B cell (primary cell): ENCODE data around the gene WDSUB1. TPM values are rescaled to one million over a fixed set of nuclear protein-coding genes. Genes with fewer than 3 reads are reported as not detected.

Experiments
- ATAC-seq: fragments of 200-7000 bp; cut with Tn5 transposase; one replicate; pipeline ENCODE4 v1.10.0; 2021; ENCODE audit warnings: low read depth, mild to moderate bottlenecking, moderate number of reproducible peaks, moderate library complexity
- CTCF ChIA-PET: fragments of 350-600 bp; sonication (Branson Sonifier 250); formaldehyde crosslinking; loops from one replicate; lab custom pipeline; 2021; ENCODE audit warnings: antibody characterized with exemption, inconsistent platforms; lab: Charles Lee
- POLR2A ChIA-PET: fragments of 350-600 bp; sonication (Branson Sonifier 250); formaldehyde crosslinking; loops from one replicate; lab custom pipeline; 2021; ENCODE audit warnings: antibody characterized with exemption; lab: Charles Lee
- DNase-seq: peaks from one replicate; pipeline ENCODE4 v3.0.0; 2013
- H2AFZ ChIP-seq: 2 replicates; pipeline ENCODE4 v1.6.1; 2012; ENCODE audit warnings: mild to moderate bottlenecking, low read depth, low read length; ENCODE audit not compliant: insufficient read depth, poor library complexity, severe bottlenecking
- H3K27ac ChIP-seq, 2 donors: 1 replicate in 1 of 2; 2 replicates in 1 of 2; pipeline ENCODE4 v1.5.1; 2012 to 2013; ENCODE audit warnings: low read length in 2 of 2, mild to moderate bottlenecking in 2 of 2, moderate library complexity in 1 of 2
- H3K27me3 ChIP-seq, 4 experiments: fragments of 200-600 bp in 1 of 4; sonication (generic) in 1 of 4; replicated peaks in 1 of 4; 1 replicate in 2 of 4; 2 replicates in 2 of 4; pipeline versions ENCODE4 v1.6.1 to v1.7.0; 2013 to 2016; ENCODE audit warnings: low read length in 3 of 4, mild to moderate bottlenecking in 2 of 4, mixed read lengths in 1 of 4, moderate library complexity in 1 of 4; ENCODE audit not compliant: insufficient read depth in 4 of 4, control insufficient read depth in 3 of 4; ENCODE audit errors: control extremely low read depth in 1 of 4
- H3K36me3 ChIP-seq, 2 experiments: replicated peaks in 1 of 2; 1 replicate in 1 of 2; 2 replicates in 1 of 2; pipeline versions ENCODE4 v1.6.1 to v1.7.1; 2013; ENCODE audit warnings: low read length in 1 of 2; ENCODE audit not compliant: insufficient read depth in 2 of 2, control insufficient read depth in 1 of 2; ENCODE audit errors: control extremely low read depth in 1 of 2, extremely low read depth in 1 of 2
- H3K4me1 ChIP-seq, 2 donors: fragments of 200-600 bp in 1 of 2; sonication (generic) in 1 of 2; 1 replicate in 1 of 2; 2 replicates in 1 of 2; pipeline versions ENCODE4 v1.5.1 to v1.6.1; 2013 to 2017; ENCODE audit warnings: low read length in 2 of 2; ENCODE audit not compliant: control insufficient read depth in 2 of 2, insufficient read depth in 2 of 2
- H3K4me2 ChIP-seq: replicated peaks from 2 replicates; pipeline ENCODE3; 2012; ENCODE audit warnings: mild to moderate bottlenecking, low read depth, low read length; ENCODE audit not compliant: poor library complexity, severe bottlenecking
- H3K4me3 ChIP-seq, 5 experiments: fragments of 200-600 bp in 1 of 5; sonication (generic) in 1 of 5; 1 replicate in 3 of 5; 2 replicates in 2 of 5; pipeline versions ENCODE4 v1.5.1 to v1.7.0; 2011 to 2016; ENCODE audit warnings: low read length in 4 of 5, mild to moderate bottlenecking in 4 of 5, low read depth in 2 of 5, control low read depth in 1 of 5, moderate library complexity in 1 of 5; ENCODE audit not compliant: insufficient read depth in 1 of 5; ENCODE audit errors: control extremely low read depth in 1 of 5, extremely low read depth in 1 of 5
- H3K79me2 ChIP-seq: fragments of 200-600 bp; sonication (generic); one replicate; pipeline ENCODE4 v1.6.0; 2016; ENCODE audit warnings: low read length; ENCODE audit not compliant: control insufficient read depth, insufficient read depth
- H3K9ac ChIP-seq: fragments of 200-600 bp; sonication (generic); 2 replicates; pipeline ENCODE4 v1.6.1; 2017; ENCODE audit warnings: mild to moderate bottlenecking, low read length, moderate library complexity
- H3K9me3 ChIP-seq, 3 donors: one replicate each; pipeline versions ENCODE4 v1.6.1 to v1.7.1; 2013; ENCODE audit warnings: low read length in 2 of 3; ENCODE audit not compliant: control insufficient read depth in 2 of 3, insufficient read depth in 1 of 3; ENCODE audit errors: control extremely low read depth in 1 of 3
- H4K20me1 ChIP-seq: 2 replicates; pipeline ENCODE4 v1.6.0; 2012; ENCODE audit warnings: mild to moderate bottlenecking, low read length; ENCODE audit not compliant: insufficient read depth, control insufficient read depth, poor library complexity, severe bottlenecking
- H3K27ac Mint-ChIP-seq: one replicate; pipeline ENCODE4 v1.8.0; 2021; ENCODE audit warnings: mixed read lengths
- H3K27me3 Mint-ChIP-seq: one replicate; pipeline ENCODE4 v1.8.0; 2021; ENCODE audit warnings: mixed read lengths
- H3K4me1 Mint-ChIP-seq: one replicate; pipeline ENCODE4 v1.8.0; 2021; ENCODE audit warnings: mixed read lengths
- H3K4me3 Mint-ChIP-seq: one replicate; pipeline ENCODE4 v1.8.0; 2021; ENCODE audit warnings: mixed read lengths
- H3K9me3 Mint-ChIP-seq: one replicate; pipeline ENCODE4 v1.8.0; 2022; ENCODE audit warnings: mixed read lengths; ENCODE audit not compliant: insufficient read depth
- CTCF ChIP-seq: fragments of 200-600 bp; IDR thresholded peaks from one replicate; pipeline ENCODE4 v1.8.0; 2022; ENCODE audit warnings: antibody characterized with exemption, mild to moderate bottlenecking
- EZH2 ChIP-seq: IDR thresholded peaks from 2 replicates; pipeline ENCODE4 v1.6.1; 2012; ENCODE audit warnings: borderline replicate concordance, low read depth, mild to moderate bottlenecking, moderate library complexity, low read length; ENCODE audit not compliant: insufficient read depth, poor library complexity, severe bottlenecking
- WGBS: methylation state at CpG from one replicate; pipeline ENCODE4 v1.1.5; 2013; ENCODE audit warnings: missing lambda C conversion rate; ENCODE audit not compliant: insufficient coverage; 5-methylcytosine and 5-hydroxymethylcytosine counted together
- intact Hi-C: fragments of 100-400 bp; cut with micrococcal nuclease; formaldehyde crosslinking; loops from one replicate; pipeline ENCODE4 v1.10.0; 2022
- polyA plus RNA-seq: library from polyadenylated mRNA; depleted of rRNA; stranded (reverse); fragments of >200 nt; gene quantifications from 2 replicates; pipeline ENCODE4 v1.2.3, GENCODE V29; 2012
- total RNA-seq, 2 donors: library from RNA; stranded (reverse); fragments of 120-200 nt in 1 of 2; gene quantifications; 1 replicate in 1 of 2; 2 replicates in 1 of 2; pipeline versions ENCODE4 v1.2.3 to v1.2.4, GENCODE V29; 2013 to 2022

The WDSUB1 gene
- total and polyA plus RNA-seq, 2 donors (not counting 1 experiment from before 2014, with no cell fraction given) = 10.8 to 13.6 TPM

GRCh38 chr2:159297042-159297707, 10.7 kb upstream of the WDSUB1 start:
- Mint-ChIP-seq H3K4me1 (no peaks in the 10 kb centered on the region), H3K27ac (no peak overlapping the region), H3K27me3 (peaks cover 10% of the 10 kb centered on the region), H3K9me3 (no peaks in the 10 kb centered on the region), H3K4me3 (no peak overlapping the region)
- no peak for ATAC-seq
- no peak for TF ChIP-seq EZH2
- Histone ChIP-seq H3K9me3 (no peaks in the 10 kb centered on the region), H3K36me3 (no peaks in the 10 kb centered on the region), H4K20me1 (no peaks in the 10 kb centered on the region), H2AFZ (no peak overlapping the region), H3K27ac (no peak overlapping the region), H3K4me3 (no peak overlapping the region), H3K79me2 (no peaks in the 10 kb centered on the region), H3K4me2 (no peak overlapping the region), H3K4me1 (no peaks in the 10 kb centered on the region), H3K9ac (no peak overlapping the region), H3K27me3 (peaks cover 0 to 3% (median under 1%) of the 10 kb centered on the region in 4 experiments)
- no peak for DNase-seq
- intact Hi-C loops = no loop called here
- 92% methylated on average over 2 of the region's 5 CpGs for WGBS
- ChIA-PET CTCF (no interaction called here), POLR2A (no interaction called here)

- H3K4me2 ChIP-seq = no peak overlapping the region
- 90% methylated on average over 5 of the region's 6 CpGs for WGBS
- POLR2A ChIA-PET = no interaction called here
Observed at GRCh38 chr2:159292157-159292556, 5.7 kb upstream of the WDSUB1 start.

More at GRCh38 chr2:159292157-159292556, 5.7 kb upstream of the WDSUB1 start:
- peaks cover 3% of the 10 kb centered on the region for H3K79me2 ChIP-seq
- DNase-seq (no peak), ATAC-seq (no peak)
- intact Hi-C loops = no loop called here
- no peak overlapping the region for H3K27ac Mint-ChIP-seq
- TF ChIP-seq CTCF (no peak), EZH2 (no peak)
- H3K4me1 ChIP-seq = peaks cover 3% of the 10 kb centered on the region in 2 donors
- H3K9me3 Mint-ChIP-seq = no peaks in the 10 kb centered on the region
- CTCF ChIA-PET = no interaction called here
- H4K20me1 ChIP-seq = no peaks in the 10 kb centered on the region
- H3K4me3 Mint-ChIP-seq = no peak overlapping the region
- no peaks in the 10 kb centered on the region for H3K36me3 ChIP-seq
- H3K27me3 Mint-ChIP-seq = peaks cover 16% of the 10 kb centered on the region
- no peak overlapping the region for H3K4me3 ChIP-seq
- no peak overlapping the region for H3K27ac ChIP-seq
- no peak overlapping the region for H3K9ac ChIP-seq
- peaks cover 2% of the 10 kb centered on the region for H3K4me1 Mint-ChIP-seq
- H3K9me3 ChIP-seq = no peaks in the 10 kb centered on the region
- H3K27me3 ChIP-seq = peaks cover 0 to 3% (median 1%) of the 10 kb centered on the region in 4 experiments
- no peak overlapping the region for H2AFZ ChIP-seq
